Fibroblast of mammary gland (primary cell): ENCODE measurements around the gene CLTB.
A peak's percentile ranks its signal among the peaks of the same experiment; 100 is the strongest.

ENCODE experiments used
- DNase-seq: peaks from one replicate; pipeline ENCODE4 v3.0.0-alpha.2; 2010; ENCODE audit warnings: low read depth
- H3K4me3 ChIP-seq: 2 replicates; pipeline ENCODE4 v1.5.1; 2011; ENCODE audit warnings: low read depth, mild to moderate bottlenecking, low read length, moderate library complexity; ENCODE audit not compliant: control insufficient read depth
- CTCF ChIP-seq: conservative IDR thresholded peaks from 2 replicates; pipeline ENCODE4 v1.5.1; 2011; ENCODE audit warnings: low read depth, low read length, inconsistent platforms; ENCODE audit not compliant: control insufficient read depth, insufficient read depth

Gene CLTB

DNA sequence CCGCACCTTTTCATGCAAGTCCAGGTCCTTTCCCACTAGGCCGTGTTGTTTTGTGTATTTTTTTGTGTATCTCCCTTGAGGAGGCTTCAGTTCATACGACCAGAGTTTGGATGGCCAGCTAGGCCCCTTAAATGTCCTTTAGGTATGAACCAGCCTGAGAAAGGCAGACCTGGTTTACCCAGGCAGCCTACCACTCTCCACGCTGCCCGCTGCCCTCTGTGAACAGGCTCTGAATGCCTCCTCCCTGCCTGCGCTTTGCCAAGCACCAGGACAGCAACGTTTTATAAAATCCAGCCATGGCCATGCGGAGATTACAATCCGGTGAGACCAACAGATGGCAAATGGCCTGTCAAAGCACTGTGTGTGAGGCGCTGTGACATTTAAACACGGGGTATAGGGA is 626 bp upstream of the CLTB start:
- H3K4me3 ChIP-seq = no peak overlapping the region
- no peak for DNase-seq
- no peak for TF ChIP-seq CTCF

DNA sequence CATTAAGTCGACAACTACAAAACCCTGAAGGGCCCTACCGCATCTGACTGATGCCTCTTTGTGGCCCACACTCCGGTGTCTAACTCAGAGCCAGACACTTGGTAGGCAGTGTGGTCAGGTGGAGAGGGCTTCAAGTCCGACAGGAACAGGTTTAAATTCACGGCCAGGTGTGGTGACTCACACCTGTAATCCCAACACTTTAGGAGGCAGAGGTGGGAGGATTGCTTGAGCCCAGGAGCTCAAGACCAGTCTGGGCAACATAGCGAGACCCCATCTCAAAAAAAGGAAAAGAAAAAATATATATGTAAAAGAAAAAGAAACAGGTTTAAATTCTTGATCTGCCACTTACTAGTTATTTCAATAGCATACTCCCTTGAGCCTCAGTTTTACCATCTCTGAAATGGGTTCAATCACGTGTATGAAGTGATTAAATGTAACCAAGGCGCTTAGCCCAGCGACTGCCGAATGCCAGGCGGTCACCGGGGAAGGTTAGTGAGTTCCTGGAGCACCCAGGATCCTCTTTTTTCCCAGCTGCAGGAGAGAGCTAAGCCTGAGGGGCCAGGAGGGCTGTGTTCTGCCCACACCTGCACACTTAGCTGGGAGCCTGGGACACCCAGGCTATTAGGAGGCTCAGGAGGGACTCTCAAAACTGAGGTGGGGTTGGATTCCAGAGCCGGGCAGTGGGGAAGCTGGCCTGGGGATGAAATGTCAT is 943 bp downstream of the CLTB start:
- no peak for TF ChIP-seq CTCF

GRCh38 chr5:176414704-176415103 is 1.6 kb downstream of the CLTB start:
- TF ChIP-seq CTCF = no peak
- no peak overlapping the region for H3K4me3 ChIP-seq
- DNase-seq = no peak

More for the DNA sequence above, 943 bp downstream of the CLTB start:
- H3K4me3 ChIP-seq = peak overlapping the region; percentile 69
- DNase-seq = no peak

DNA sequence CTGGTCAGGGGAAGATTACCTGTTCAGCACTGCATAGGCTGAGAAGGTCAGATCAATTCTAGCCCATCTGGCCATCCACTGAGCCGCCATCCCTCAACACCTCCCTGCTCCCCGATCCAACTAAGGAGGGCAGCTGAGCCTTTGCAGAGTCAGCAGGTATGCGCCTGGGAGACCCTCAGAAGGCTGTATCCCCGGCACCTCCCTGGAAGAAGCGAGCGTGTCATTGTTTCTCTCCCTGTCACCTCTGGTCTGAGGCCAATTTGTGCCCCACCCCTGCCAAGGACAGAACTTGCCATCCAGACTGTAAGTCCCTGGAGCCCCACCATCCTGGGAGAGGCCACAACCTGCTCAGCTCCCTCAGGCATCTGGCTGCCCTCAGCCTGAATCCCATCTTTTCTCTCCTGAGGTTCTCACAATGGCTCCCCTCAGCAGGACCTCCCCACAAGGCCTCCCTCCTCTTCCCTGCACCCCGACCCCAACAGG is 2.6 kb downstream of the CLTB start:
- DNase-seq = no peak
- no peak for TF ChIP-seq CTCF
- no peak overlapping the region for H3K4me3 ChIP-seq

DNA sequence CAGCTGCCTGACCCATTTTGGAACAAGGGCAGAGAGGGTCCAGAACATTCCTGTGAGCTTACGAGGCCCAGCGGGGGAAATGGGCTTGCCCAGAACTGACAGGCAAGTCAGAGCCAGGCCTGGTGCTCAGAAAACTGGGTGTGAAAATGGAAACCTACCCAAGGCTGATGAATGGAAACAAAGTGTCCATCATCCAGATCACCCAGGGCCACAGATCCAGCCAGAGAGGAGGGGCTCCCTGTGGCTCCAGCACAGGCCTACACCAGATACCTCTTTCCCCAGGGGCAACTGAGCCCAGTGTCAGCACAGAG is 3.1 kb downstream of the CLTB start:
- no peak for TF ChIP-seq CTCF
- no peak overlapping the region for H3K4me3 ChIP-seq
- DNase-seq = peak; percentile 56

GRCh38 chr5:176412517-176413254 is 3.7 kb downstream of the CLTB start:
- TF ChIP-seq CTCF = no peak
- H3K4me3 ChIP-seq = no peak overlapping the region

More at GRCh38 chr5:176412517-176413254, 3.7 kb downstream of the CLTB start:
- no peak for DNase-seq
